ENCODE results near the gene KRTAP10-11. TPM values are rescaled to one million over a fixed set of nuclear protein-coding genes. Genes with fewer than 3 reads are reported as not detected.

KRTAP10-11 gene
- total RNA-seq, 1 experiment from 2014 or later = not detected

- DNase-seq = no peak
- peaks cover 17% of the 10 kb centered on the region for H3K9me3 ChIP-seq
- H3K36me3 ChIP-seq = no peaks in the 10 kb centered on the region
- H3K4me3 ChIP-seq = no peak overlapping the region
- no peaks in the 10 kb centered on the region for H3K27me3 ChIP-seq
These were observed 48.6 kb downstream of the KRTAP10-11 start for GRCh38 chr21:44694776-44695175.

- no peaks in the 10 kb centered on the region for H3K27me3 ChIP-seq
- no peak for DNase-seq
- H3K36me3 ChIP-seq = no peaks in the 10 kb centered on the region
- H3K9me3 ChIP-seq = peaks cover 17% of the 10 kb centered on the region
- no peak overlapping the region for H3K4me3 ChIP-seq
These were observed 49.0 kb downstream of the KRTAP10-11 start for GRCh38 chr21:44695184-44695583.

- H3K9me3 ChIP-seq = peaks cover 17% of the 10 kb centered on the region
- H3K36me3 ChIP-seq = no peaks in the 10 kb centered on the region
- no peak overlapping the region for H3K4me3 ChIP-seq
- no peak for DNase-seq
- H3K27me3 ChIP-seq = no peaks in the 10 kb centered on the region; the same call in 1 of the 2 replicates
These were observed 49.4 kb downstream of the KRTAP10-11 start for GRCh38 chr21:44695641-44696040.

- no peak for DNase-seq
- Histone ChIP-seq H3K27me3 (peaks cover 3% of the 10 kb centered on the region; the same call in 1 of the 2 replicates), H3K36me3 (no peaks in the 10 kb centered on the region)
These were observed 50.4 kb downstream of the KRTAP10-11 start for GRCh38 chr21:44696572-44696971.

More at GRCh38 chr21:44696572-44696971, 50.4 kb downstream of the KRTAP10-11 start:
- peaks cover 17% of the 10 kb centered on the region for H3K9me3 ChIP-seq
- H3K4me3 ChIP-seq = no peak overlapping the region

Other genes with a start within 250 kb of the KRTAP10-11 start
- 1.2 and 1.4 TPM in 2 replicates for gene LRRC3, start 190.9 kb upstream of the KRTAP10-11 start, total RNA-seq (2014; rRNA removed; shearing (Covaris generic); ENCODE audit: low replicate concordance)
- not detected in 2 replicates for gene KRTAP10-1, start 106.2 kb upstream of the KRTAP10-11 start, total RNA-seq (2014; rRNA removed; shearing (Covaris generic); ENCODE audit: low replicate concordance)
- gene KRTAP10-2, start 94.9 kb upstream of the KRTAP10-11 start, total RNA-seq (2014; rRNA removed; shearing (Covaris generic); ENCODE audit: low replicate concordance) = not detected in 2 replicates
- not detected in 2 replicates for gene KRTAP10-3, start 87.6 kb upstream of the KRTAP10-11 start, total RNA-seq (2014; rRNA removed; shearing (Covaris generic); ENCODE audit: low replicate concordance)
- gene KRTAP10-4, start 72.7 kb upstream of the KRTAP10-11 start, total RNA-seq (2014; rRNA removed; shearing (Covaris generic); ENCODE audit: low replicate concordance) = not detected in 2 replicates
- not detected in 2 replicates for gene KRTAP10-5, start 65.8 kb upstream of the KRTAP10-11 start, total RNA-seq (2014; rRNA removed; shearing (Covaris generic); ENCODE audit: low replicate concordance)
- gene KRTAP10-6, start 53.9 kb upstream of the KRTAP10-11 start, total RNA-seq (2014; rRNA removed; shearing (Covaris generic); ENCODE audit: low replicate concordance) = not detected in 2 replicates
- not detected in 2 replicates for gene KRTAP10-7, start 45.8 kb upstream of the KRTAP10-11 start, total RNA-seq (2014; rRNA removed; shearing (Covaris generic); ENCODE audit: low replicate concordance)
- not detected in 2 replicates for gene KRTAP10-8, start 34.3 kb upstream of the KRTAP10-11 start, total RNA-seq (2014; rRNA removed; shearing (Covaris generic); ENCODE audit: low replicate concordance)
- gene KRTAP10-9, start 19.3 kb upstream of the KRTAP10-11 start, total RNA-seq (2014; rRNA removed; shearing (Covaris generic); ENCODE audit: low replicate concordance) = not detected in 2 replicates
- not detected in 2 replicates for gene KRTAP10-10, start 9.1 kb upstream of the KRTAP10-11 start, total RNA-seq (2014; rRNA removed; shearing (Covaris generic); ENCODE audit: low replicate concordance)
- not detected in 2 replicates for gene KRTAP12-4, start 8.2 kb downstream of the KRTAP10-11 start, total RNA-seq (2014; rRNA removed; shearing (Covaris generic); ENCODE audit: low replicate concordance)
- gene KRTAP12-3, start 11.5 kb downstream of the KRTAP10-11 start, total RNA-seq (2014; rRNA removed; shearing (Covaris generic); ENCODE audit: low replicate concordance) = not detected in 2 replicates
- gene KRTAP12-2, start 20.5 kb downstream of the KRTAP10-11 start, total RNA-seq (2014; rRNA removed; shearing (Covaris generic); ENCODE audit: low replicate concordance) = not detected in 2 replicates
- gene KRTAP12-1, start 35.7 kb downstream of the KRTAP10-11 start, total RNA-seq (2014; rRNA removed; shearing (Covaris generic); ENCODE audit: low replicate concordance) = not detected in 2 replicates
- gene KRTAP10-12, start 50.8 kb downstream of the KRTAP10-11 start, total RNA-seq (2014; rRNA removed; shearing (Covaris generic); ENCODE audit: low replicate concordance) = not detected in 2 replicates
- not detected in 2 replicates for gene TSPEAR, start 65.2 kb downstream of the KRTAP10-11 start, total RNA-seq (2014; rRNA removed; shearing (Covaris generic); ENCODE audit: low replicate concordance)
- 59.9 and 76.0 TPM in 2 replicates for gene UBE2G2, start 155.4 kb downstream of the KRTAP10-11 start, total RNA-seq (2014; rRNA removed; shearing (Covaris generic); ENCODE audit: low replicate concordance)
- 153 and 197 TPM in 2 replicates for gene SUMO3, start 171.6 kb downstream of the KRTAP10-11 start, total RNA-seq (2014; rRNA removed; shearing (Covaris generic); ENCODE audit: low replicate concordance)
- 396 and 445 TPM in 2 replicates for gene PTTG1IP, start 227.3 kb downstream of the KRTAP10-11 start, total RNA-seq (2014; rRNA removed; shearing (Covaris generic); ENCODE audit: low replicate concordance)

All from MG63 (cell line).